MV-4-11 (cell line): Measurements from ENCODE around the gene RAB11FIP5.
"Not testable (repeated sequence)": the region's sequence is repeated elsewhere in the genome, so short reads cannot be mapped to it uniquely, and the experiment has no call there.

ENCODE experiments used
- DNase-seq: peaks from one replicate; lab custom pipeline; 2025; lab: John Stamatoyannopoulos, UW

The RAB11FIP5 gene, protein sequence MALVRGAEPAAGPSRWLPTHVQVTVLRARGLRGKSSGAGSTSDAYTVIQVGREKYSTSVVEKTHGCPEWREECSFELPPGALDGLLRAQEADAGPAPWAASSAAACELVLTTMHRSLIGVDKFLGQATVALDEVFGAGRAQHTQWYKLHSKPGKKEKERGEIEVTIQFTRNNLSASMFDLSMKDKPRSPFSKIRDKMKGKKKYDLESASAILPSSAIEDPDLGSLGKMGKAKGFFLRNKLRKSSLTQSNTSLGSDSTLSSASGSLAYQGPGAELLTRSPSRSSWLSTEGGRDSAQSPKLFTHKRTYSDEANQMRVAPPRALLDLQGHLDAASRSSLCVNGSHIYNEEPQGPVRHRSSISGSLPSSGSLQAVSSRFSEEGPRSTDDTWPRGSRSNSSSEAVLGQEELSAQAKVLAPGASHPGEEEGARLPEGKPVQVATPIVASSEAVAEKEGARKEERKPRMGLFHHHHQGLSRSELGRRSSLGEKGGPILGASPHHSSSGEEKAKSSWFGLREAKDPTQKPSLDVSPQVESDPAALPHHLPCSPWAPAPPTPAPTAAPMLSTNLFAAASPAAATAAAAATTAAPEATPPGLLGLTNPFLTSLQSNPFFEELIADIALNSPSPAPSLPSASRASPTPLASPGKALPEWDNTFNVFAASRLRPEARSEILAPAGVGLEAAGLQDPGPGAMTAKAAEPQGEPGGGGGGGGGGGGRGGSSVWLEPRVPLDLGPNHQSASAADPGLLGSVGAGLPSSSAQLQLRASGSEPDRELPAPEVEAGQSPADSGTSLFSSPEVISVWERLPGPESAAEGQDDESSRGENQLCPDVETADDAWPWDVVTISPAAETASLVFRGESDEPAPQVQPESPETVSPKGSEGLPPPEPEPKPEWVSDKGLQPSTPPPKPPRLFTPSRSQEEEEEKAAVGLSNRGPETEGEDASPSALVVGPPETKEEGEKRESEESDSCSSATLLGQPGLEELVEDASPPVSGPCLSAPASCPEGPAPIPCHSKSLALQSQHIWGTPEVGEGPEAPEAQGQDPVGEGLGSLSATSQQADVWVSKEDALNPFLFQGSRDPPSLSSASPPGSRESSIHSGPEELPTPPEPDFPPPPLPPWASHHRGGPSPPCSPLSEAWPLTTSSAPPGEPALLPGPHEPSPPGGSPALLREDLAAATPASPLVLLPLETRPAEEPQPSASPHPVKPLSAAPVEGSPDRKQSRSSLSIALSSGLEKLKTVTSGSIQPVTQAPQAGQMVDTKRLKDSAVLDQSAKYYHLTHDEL (N-terminal part only)

DNA sequence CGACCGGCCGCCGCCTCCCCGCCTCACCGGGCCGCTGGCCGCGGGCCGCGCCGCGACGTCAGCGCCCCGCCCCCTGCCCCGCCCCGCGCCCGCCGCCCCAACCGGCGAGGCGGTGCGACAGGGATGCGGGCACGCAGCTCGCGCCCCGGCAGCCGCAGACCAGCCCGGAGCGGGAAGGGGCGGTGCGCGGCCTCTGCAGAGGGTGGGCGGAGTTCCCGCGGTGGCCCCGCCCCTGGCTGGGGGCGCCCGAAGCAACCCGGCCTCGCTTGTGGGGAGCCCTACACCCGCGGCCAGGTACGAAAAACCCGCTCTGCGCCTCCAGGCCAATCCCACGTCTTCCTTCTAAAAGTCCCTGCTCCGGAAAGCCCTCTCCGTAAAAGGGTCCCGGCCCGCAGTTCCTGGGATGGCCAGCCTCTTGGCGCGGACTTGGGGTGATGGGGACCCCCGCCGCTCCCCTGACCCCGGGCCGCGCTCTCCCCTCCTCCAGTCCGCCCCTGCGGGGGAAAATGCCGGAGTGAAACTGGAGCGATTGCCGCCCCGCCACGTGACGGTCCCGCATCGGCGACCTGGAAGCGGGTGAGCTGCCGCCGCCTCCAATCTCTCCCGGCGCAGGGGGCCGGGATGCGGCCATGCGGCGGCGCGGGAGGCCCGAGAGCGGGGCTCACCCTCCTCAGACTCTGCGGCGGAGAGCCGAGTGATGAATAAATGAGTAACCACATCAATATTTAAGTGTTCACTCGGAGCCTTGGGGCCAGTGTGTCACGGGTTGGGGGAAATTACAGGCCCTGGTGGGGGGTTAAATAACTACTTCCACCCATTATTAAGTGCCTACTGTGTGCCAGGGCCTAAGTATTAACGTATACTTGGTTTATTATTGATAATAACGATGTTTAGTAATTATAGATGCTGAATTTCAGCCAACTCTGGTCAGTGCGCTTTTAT lies at the start of gene RAB11FIP5:
Gene RAB11FIP5 (minus strand): TSS at position 36 of the 942 bp plus-strand sequence. CDS start 171 bp downstream, outside the sequence.
- no peak for DNase-seq

DNA sequence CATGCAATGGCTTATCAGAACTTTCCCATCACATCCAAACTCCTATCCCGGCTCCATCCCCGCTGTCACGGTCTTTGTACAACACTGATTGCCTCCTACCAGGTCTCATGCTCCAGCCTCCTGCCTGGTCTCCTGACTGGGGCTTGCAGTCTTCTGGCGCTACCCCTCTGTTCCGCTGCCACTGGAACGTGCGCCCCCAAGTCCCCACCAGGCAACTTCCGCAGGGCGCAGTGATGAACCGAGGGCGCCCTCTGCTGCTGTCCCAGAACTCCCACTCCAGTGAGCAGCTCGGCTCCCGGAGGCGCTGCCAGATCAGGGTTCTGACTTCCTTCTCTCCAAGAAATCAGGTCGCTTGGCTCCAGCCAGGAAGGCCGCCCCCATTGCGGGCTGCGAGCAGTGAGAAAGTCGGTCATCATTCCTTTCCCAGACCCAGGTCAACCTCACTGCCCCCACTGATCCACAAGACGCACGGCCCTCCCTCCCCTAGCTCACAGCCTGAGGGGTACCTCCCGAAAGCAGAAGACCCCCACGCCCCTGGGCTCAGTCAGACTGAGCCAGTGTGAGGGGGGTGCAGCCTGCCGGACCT lies 43.9 kb upstream of the RAB11FIP5 start:
- DNase-seq: no peak

DNA sequence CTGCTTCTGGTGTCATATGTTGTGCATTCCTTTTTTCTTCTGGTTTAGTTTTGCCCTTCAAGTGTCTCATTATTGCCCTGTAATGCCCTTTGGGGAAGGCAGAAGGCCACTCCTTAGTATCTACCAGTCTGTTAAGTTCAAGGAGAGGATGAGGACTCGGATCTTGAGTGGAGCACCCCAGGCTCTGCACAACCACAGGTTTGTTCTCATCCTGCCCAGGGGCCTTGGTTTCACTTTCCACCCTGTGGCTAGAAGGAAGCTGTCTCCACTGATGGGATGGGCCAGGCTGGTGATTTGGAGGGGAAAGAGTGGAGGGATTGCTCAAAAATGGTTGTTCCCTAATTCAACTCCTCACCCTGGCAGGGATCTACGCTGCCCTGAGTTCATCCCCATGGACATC lies 30.2 kb upstream of the RAB11FIP5 start:
- DNase-seq: no peak

DNA sequence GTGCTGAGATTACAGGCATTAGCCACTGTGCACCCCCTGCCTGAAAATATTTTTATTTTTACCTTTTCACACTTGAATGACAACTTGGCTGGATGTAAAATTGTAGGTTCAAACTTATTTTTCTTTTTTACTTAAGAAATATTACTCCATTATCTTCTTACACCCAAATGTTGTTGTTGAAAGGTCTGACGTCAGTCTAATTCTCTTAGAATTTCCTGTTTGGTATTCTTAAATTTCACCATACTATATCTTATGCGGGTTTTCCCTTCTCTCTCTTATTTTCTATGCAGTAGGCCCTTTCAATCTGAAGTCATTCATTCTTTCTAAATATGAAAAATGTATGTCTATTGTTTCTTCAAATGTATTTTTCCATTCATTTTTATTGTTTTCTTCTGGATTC lies 29.1 kb upstream of the RAB11FIP5 start:
- no peak for DNase-seq

DNA sequence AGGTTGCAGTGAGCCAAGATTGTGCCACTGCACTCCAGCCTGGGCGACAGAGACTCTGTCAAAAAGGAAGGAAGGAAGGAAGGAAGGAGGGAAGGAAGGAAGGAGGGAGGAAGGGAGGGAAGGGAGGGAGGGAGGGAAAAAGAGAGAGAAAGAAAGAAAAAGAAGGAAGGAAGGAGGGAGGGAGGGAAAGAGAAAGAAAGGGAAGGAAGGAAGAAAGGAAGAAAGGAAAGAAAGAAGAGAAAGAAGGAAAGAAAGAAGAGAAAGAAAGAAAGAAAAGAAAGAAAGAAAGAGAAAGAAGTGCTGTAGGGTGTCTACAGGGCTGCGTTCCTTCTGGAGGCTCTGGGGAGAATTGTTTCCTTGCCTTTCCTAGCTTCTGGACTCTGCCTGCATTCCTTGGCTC lies 22.5 kb upstream of the RAB11FIP5 start:
- DNase-seq: no peak

DNA sequence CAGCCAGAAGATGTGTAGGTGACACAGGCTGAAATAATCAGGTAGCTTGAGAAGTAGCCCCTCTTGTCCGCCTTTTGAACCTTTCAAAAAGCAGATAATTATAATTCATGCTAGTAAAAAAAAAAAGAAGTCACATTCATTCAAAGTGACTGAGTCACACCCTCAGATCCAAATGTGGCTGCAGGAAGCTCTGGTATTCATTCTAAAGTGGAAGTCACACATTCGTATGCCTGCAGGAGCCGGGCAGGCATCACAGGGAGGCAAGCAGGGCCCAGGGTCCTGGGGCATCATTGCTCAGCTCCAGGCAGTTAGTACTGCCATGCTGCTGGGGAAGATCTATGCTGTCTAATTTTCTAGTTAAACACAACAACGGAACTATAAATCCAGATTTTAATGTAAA lies 21.7 kb upstream of the RAB11FIP5 start:
- no peak for DNase-seq

DNA sequence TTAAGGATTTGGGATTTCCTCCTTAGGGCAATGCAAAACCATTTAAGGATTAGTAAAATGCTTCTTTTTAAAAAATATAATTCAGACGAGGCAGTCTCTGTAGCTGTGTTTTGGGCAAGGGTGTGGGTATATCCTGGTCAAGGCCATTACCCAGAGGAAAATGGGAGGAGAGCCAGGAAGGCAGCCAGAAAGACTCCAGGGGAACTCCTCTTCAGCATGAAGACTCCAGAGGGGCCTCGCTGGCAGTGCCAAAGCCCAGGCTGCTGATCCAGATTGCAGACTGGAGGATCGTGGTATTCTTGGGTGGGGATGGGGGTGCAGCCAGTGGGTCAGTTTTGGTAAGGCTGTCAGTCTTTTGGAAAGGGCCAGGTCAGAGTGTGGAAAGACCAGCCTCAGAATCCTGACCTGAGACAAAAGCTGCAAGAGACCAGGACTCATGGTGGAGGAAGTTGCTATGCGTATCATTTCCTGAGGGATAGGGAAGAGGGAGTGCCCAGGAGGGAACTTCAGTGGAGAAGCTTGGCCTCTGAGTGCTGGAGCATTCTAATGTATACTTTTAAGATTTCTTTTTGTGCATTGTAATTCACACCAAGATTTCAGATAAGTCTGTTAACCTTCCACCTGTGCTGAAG lies 20.9 kb upstream of the RAB11FIP5 start:
- no peak for DNase-seq

DNA sequence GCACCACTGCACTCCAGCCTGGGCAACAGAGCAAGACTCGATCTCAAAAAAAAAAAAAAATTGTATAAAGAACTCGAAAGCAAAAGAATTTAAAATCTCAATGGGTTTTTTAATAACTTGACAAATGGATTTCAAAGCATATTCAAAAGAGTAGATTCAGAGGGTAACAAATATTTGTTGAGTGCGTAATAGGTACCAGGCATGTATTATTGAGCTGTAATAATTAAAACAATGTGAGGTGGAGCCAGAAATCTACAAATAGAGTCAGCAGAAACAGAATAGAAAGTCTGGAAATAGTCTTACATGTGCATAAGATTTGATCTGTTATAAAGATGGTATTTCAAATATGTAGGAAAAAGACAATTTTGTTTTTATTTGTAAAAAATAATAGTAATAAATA lies 19.1 kb upstream of the RAB11FIP5 start:
- DNase-seq: no peak

DNA sequence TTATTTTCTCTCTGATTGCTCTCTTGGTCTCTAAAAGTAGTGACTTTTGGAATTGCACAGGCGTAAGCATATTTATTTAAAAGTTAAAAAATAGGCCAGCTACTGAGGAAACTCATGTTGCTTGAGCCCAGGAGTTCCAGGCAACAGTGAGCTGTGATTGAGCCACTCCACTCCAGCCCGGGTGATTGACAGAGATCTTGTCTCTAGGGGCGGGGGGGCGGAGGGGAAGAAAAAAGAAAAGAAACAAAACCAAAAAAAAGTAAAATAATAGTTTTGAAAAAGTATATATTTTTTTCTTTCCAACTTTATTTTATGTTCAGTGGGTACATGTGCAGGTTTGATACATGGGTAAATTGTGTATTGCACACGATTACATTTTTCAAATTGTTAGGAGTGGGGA lies 18.0 kb upstream of the RAB11FIP5 start:
- no peak for DNase-seq

DNA sequence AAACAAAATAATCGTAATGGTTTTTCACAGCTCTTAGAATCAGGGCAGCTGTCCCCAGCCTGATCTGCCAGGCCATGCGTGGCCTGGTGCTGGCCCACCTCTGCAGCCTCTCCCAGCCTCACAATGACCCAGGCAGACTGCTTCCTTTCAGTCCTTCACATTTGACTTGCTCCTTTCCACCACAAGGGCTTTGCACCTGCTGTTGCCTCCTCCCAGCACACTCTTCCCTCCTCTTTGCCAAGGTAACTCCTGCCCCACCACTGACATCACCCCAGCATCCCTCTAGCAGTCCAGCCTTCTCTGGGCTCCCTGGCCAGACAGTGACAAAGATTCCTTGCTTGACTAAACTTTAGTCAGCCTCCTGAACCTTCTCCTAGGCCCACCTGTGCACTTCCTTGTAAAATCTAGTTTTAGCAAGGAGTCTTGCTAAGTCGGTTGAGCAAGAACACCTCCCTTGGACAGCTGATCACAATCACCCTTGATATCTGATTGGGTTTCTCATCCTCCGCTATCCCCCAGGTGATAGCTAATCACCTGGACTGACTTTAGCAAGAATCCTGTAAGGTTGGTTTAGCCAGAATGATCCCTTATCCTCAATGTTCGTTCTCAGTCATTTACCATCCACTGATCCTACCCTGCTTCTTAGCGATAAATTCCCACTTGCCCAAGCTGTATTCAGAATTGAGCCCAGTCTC lies 16.2 kb upstream of the RAB11FIP5 start:
- DNase-seq: no peak

DNA sequence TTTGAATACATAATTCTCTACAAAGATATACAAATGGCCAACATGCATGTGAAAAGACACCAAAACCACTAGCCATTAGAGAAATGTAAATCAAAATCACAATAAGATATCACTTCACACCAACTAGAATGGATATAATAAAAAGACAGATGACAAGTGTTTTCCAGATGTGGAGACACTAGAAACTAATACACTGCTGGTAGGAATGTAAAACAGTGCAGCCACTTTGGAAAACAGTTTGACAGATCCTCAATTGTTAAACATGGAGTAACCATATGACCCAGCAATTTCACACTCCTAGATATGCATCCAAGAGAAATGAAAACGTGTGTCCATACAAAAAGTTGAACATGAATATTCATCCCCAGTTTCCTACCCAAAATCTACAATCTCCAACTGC lies 9.8 kb upstream of the RAB11FIP5 start:
- DNase-seq: no peak

DNA sequence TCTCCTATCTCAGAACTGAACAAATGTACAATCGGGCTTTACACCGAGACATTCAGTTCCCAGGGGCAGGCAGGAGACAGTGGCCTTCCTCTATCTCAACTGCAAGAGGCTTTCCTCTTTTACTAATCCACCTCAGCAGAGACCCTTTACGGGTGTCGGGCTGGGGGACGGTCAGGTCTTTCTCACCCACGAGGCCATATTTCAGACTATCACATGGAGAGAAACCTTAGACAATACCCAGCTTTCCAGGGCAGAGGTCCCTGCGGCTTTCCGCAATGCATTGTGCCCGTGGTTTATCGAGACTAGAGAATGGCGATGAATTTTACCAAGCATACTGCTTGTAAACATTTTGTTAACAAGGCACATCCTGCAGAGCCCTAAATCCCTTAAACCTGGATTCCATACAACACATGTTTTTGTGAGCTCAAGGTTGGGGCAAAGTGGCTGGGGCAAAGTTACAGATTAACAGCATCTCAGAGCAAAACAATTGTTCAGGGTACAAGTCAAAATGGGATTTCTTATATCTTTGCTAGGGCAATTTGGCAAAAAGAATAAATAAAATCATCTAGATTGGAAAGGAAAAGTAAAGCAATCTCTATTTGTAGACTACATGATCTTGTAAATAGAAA lies 7.0 kb upstream of the RAB11FIP5 start:
- DNase-seq: not testable (repeated sequence)

DNA sequence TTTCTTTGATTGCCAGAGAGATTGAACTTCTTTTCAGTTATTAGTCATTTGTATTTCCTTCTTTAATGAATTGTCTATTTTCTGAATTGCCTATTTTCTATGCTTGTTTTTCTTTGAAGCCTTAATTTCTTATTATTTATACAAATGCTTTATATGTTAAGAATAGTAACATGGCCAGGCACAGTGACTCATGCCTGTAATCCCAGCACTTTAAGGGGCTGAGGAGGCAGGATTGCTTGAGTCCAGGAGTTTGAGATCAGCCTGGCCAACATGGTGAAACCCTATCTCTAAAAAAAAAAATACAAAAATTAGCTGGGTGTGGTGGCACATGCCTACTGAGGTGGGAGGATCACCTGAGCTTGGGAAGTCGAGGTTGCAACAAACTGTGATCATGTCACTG lies 4.7 kb upstream of the RAB11FIP5 start:
- no peak for DNase-seq

DNA sequence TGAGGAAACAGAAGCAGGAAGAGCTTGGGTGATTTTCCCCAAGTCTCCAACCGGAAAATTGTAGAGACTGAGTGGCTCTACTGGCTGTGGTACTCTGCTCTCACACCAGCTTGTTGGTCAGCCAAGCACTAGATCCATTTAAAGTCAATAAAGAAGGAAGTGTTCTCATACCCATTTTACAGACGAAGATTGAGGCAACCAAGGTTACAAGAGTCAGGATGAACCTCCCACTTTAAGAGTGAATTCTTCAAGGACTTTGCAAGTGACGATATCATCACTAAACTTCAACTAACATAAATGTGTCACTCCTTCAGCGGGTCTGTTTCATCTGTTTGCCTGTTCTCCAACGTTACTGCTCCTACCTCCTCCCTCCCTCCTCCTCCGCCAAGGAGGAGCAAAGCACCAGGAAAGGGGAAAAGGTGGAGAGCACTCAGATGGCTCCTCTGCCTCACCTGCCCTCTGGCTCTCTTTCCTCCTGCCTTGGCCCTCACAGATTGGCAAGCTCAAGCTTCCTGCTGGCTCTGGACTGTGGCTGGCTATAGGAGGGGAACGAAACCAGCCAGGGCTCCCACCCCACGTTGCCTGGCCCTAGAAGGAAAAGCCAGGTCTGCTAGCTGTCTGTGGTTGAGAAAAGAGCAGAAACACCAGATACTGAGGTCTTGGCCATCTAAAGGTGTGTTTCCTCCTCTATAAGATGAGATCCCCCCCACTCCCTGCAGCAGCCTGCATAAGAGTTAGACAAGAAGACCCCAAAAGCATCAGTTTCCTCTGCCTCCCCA lies 3.6 kb upstream of the RAB11FIP5 start:
- no peak for DNase-seq

DNA sequence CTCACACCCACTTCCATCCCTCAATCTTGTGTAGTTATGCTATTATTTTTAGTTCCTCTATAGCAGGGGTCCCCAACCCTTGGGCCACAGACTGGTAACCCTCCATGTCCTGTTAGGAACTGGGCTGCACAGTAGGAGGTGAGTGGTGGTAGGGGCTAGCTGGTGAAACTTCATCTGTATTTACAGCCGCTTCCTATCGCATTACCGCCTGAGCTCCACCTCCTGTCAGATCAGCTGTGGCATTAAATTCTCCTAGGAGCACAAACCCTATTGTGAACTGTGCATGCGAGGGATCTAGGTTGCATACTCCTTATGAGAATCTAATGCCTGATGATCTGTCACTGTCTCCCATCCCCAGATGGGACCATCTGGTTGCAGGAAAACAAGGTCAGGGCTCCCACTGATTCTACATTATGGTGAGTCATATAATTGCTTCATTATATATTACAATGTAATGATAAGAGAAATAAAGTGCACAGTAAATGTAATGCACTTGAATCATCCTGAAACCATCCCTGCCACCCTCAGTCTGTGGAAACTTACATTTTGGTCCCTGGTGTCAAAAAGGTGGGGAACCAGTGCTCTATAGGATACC lies 1.6 kb upstream of the RAB11FIP5 start:
- DNase-seq: no peak

DNA sequence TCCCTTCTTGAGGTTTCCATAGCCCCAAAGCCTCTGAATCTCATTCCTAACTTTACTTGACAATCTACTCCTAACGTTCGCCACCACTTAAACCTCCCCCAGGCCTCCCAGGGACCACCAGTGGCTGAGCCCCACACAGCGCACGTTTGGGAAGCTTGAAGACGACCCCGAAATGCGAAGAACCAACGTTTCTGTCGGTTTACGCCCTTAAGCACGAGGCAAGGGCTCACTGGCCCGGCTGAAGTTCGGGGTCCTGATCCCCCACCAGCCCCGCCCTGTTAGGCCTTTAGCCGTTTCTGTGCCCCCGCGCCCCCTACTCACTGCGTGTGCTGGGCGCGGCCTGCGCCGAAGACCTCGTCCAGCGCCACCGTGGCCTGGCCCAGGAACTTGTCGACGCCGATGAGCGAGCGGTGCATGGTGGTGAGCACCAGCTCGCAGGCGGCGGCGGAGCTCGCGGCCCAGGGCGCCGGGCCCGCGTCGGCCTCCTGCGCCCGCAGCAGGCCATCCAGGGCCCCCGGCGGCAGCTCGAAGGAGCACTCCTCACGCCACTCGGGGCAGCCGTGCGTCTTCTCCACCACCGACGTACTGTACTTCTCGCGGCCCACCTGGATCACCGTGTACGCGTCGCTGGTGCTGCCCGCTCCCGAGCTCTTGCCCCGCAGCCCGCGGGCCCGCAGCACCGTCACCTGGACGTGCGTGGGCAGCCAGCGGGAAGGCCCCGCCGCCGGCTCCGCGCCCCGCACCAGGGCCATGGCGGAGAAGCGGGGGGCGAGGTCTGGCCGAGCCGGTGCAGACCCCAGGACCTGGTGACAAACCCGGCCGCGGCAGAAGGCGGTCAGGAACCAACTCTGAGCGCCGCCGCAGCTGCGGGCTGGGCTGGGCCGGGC lies 479 bp downstream of the RAB11FIP5 start:
- no peak for DNase-seq
